Measurements from ENCODE around the gene ILK. TPM values are rescaled to one million over a fixed set of nuclear protein-coding genes. Genes with fewer than 3 reads are reported as not detected.
A peak's percentile ranks its signal among the peaks of the same experiment; 100 is the strongest.

The ILK gene
- total and polyA plus RNA-seq, 2 donors (not counting 3 experiments of a cell fraction or from before 2014, with no cell fraction given): 221 to 296 TPM

- Histone ChIP-seq H3K4me2 (ENCODE audit: insufficient read depth, low read length) (peak overlapping the region; percentile 80), H3K79me2 (ENCODE audit: control insufficient read depth, insufficient read depth, low read length) (peaks cover 7% of the 10 kb centered on the region), H3K9ac (replicated peaks; ENCODE audit: extremely low read depth, insufficient read depth, low read length) (peak overlapping the region; percentile 30), H3K4me3 (replicated peaks in 1 of 3; ENCODE audit: insufficient read depth in 1 of 3, low read depth in 1 of 3, low read length in 3 of 3) (peak overlapping the region in 2 of 3 experiments; percentile 87 to 88), H4K20me1 (replicated peaks; ENCODE audit: control insufficient read depth, extremely low read depth, insufficient read depth, low read length) (no peaks in the 10 kb centered on the region), H3K4me1 (ENCODE audit: control insufficient read depth, extremely low read depth, insufficient read depth, low read length) (peaks cover 42% of the 10 kb centered on the region), H3K9me1 (replicated peaks; ENCODE audit: control insufficient read depth, extremely low read depth, insufficient read depth, low read length) (no peaks in the 10 kb centered on the region), H3K36me3 (ENCODE audit: control insufficient read depth in 2 of 2, extremely low read depth in 1 of 2, insufficient read depth in 2 of 2, low read length in 2 of 2) (peaks cover 8 to 14% of the 10 kb centered on the region in 2 experiments), H3K27me3 (ENCODE audit: control insufficient read depth in 2 of 2, insufficient read depth in 2 of 2, low read length in 2 of 2) (no peaks in the 10 kb centered on the region), H3K9me3 (replicated peaks; ENCODE audit: control insufficient read depth, insufficient read depth, low read length) (no peaks in the 10 kb centered on the region), H3K27ac (ENCODE audit: insufficient read depth, low read depth, low read length) (peak overlapping the region; percentile 68), H2AFZ (ENCODE audit: low read depth, low read length) (no peak overlapping the region)
- TF ChIP-seq GATA2 (IDR thresholded peaks at IDR 0.05; ENCODE audit: insufficient read depth, insufficient read length, low read depth, low read length) (no peak), POLR2A (IDR thresholded peaks at IDR 0.05; ENCODE audit: low read depth, low read length) (no peak), POLR2AphosphoS5 (IDR thresholded peaks at IDR 0.05; ENCODE audit: insufficient read depth, low read depth, low read length) (peak; percentile 54), JUN (IDR thresholded peaks at IDR 0.05; ENCODE audit: borderline replicate concordance, insufficient read depth, insufficient read length, low read depth) (no peak), FOS (IDR thresholded peaks at IDR 0.05; ENCODE audit: borderline replicate concordance, insufficient read depth, low read length) (no peak), MYC (IDR thresholded peaks at IDR 0.05; ENCODE audit: low read depth, low read length) (no peak)
- TF ChIP-seq, protein P1, sequence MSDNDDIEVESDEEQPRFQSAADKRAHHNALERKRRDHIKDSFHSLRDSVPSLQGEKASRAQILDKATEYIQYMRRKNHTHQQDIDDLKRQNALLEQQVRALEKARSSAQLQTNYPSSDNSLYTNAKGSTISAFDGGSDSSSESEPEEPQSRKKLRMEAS (IDR thresholded peaks at IDR 0.05; ENCODE audit: insufficient read depth, insufficient read length): no peak
- ChIA-PET CTCF (interaction anchor here (0.7 to 7.6 kb wide), 16 partner anchors 9 to 239 kb away, joined by 3 to 79 read pairs (median 6); partner anchors contain the start of genes ILK, MRPL17 and RRP8), POLR2A (interaction anchor here (0.8 to 1.9 kb wide), 6 partner anchors 13 to 198 kb away, joined by 3 to 6 read pairs (median 4); partner anchors contain the start of genes APBB1, ILK and MRPL17)
- dilution Hi-C loops (cut with MboI; ENCODE audit: extremely low pct_ligation_motif_present, low sequenced_read_pairs): no loop called here
- intact Hi-C loops (cut with micrococcal nuclease): loop anchor here (5.0 kb wide), 1 partner anchor 140 kb away; no protein-coding TSS in a partner anchor
- FAIRE-seq (no peak), DNase-seq (ENCODE audit: low read depth, low spot score) (peak; percentile 36)
- BruUV-seq (replicated peaks): no TSS peak
Measured at GRCh38 chr11:6617315-6617781, 13.8 kb downstream of the ILK start.

Measured in endothelial cell of umbilical vein (primary cell).